GM12875 (cell line): ENCODE data around the gene PKM.

Experiments
- H3K4me3 ChIP-seq: one replicate; pipeline ENCODE4 v1.5.1; 2011; ENCODE audit warnings: low read depth, low read length, control low read depth
- CTCF ChIP-seq: IDR thresholded peaks from 2 replicates; pipeline ENCODE4 v1.5.1; 2011; ENCODE audit warnings: low read depth, mild to moderate bottlenecking, control low read depth, inconsistent platforms, low read length, moderate library complexity, borderline replicate concordance; ENCODE audit not compliant: insufficient read depth

Gene PKM

GRCh38 chr15:72206677-72207000 lies 24.4 kb downstream of the PKM start:
- no peak overlapping the region for H3K4me3 ChIP-seq
- no peak for TF ChIP-seq CTCF

GRCh38 chr15:72205896-72206676 lies 24.9 kb downstream of the PKM start:
- TF ChIP-seq CTCF, result no peak
- H3K4me3 ChIP-seq, result no peak overlapping the region

- no peak for TF ChIP-seq CTCF
- no peak overlapping the region for H3K4me3 ChIP-seq
These were observed 25.7 kb downstream of the PKM start for GRCh38 chr15:72205273-72205672.

GRCh38 chr15:72203507-72203837 lies 27.5 kb downstream of the PKM start:
- no peak for TF ChIP-seq CTCF
- H3K4me3 ChIP-seq, result no peak overlapping the region

GRCh38 chr15:72202801-72203506 lies 28.0 kb downstream of the PKM start:
- H3K4me3 ChIP-seq, result no peak overlapping the region
- TF ChIP-seq CTCF, result no peak

GRCh38 chr15:72202302-72202701 lies 28.7 kb downstream of the PKM start:
- TF ChIP-seq CTCF, result no peak
- no peak overlapping the region for H3K4me3 ChIP-seq

GRCh38 chr15:72201391-72201921 lies 29.5 kb downstream of the PKM start:
- no peak for TF ChIP-seq CTCF

More at GRCh38 chr15:72201391-72201921, 29.5 kb downstream of the PKM start:
- H3K4me3 ChIP-seq, result no peak overlapping the region
